Stomach smooth muscle (tissue), 2 donors: ENCODE data around the gene TRAF2.
"Not testable (repeated sequence)": the region's sequence is repeated elsewhere in the genome, so short reads cannot be mapped to it uniquely, and the experiment has no call there.

ENCODE experiments used
- H3K27ac ChIP-seq: one replicate; pipeline ENCODE4 v1.7.0; 2013; ENCODE audit warnings: mild to moderate bottlenecking, low read length, inconsistent platforms
- H3K27me3 ChIP-seq, 2 donors: one replicate each; pipeline ENCODE4 v1.7.0; 2013; ENCODE audit warnings: low read length in 2 of 2; ENCODE audit not compliant: insufficient read depth in 2 of 2, control insufficient read depth in 1 of 2
- H3K36me3 ChIP-seq, 2 donors: one replicate each; pipeline ENCODE4 v1.7.0; 2013; ENCODE audit warnings: low read length in 2 of 2; ENCODE audit not compliant: control insufficient read depth in 2 of 2, insufficient read depth in 2 of 2
- H3K4me1 ChIP-seq: one replicate; pipeline ENCODE4 v1.7.0; 2013; ENCODE audit warnings: low read length; ENCODE audit not compliant: control insufficient read depth, insufficient read depth
- H3K4me3 ChIP-seq, 2 donors: one replicate each; pipeline ENCODE4 v1.7.0; 2013; ENCODE audit warnings: low read length in 2 of 2
- H3K9ac ChIP-seq, 2 donors: one replicate each; pipeline ENCODE4 v1.7.0; 2013; ENCODE audit warnings: low read length in 2 of 2, mild to moderate bottlenecking in 1 of 2
- H3K9me3 ChIP-seq, 2 donors: one replicate each; pipeline ENCODE4 v1.7.0; 2013; ENCODE audit warnings: low read length in 2 of 2; ENCODE audit not compliant: control insufficient read depth in 2 of 2
- donor health status: healthy.
- donor health status: Pancreatic carcinoma.

Gene TRAF2, protein sequence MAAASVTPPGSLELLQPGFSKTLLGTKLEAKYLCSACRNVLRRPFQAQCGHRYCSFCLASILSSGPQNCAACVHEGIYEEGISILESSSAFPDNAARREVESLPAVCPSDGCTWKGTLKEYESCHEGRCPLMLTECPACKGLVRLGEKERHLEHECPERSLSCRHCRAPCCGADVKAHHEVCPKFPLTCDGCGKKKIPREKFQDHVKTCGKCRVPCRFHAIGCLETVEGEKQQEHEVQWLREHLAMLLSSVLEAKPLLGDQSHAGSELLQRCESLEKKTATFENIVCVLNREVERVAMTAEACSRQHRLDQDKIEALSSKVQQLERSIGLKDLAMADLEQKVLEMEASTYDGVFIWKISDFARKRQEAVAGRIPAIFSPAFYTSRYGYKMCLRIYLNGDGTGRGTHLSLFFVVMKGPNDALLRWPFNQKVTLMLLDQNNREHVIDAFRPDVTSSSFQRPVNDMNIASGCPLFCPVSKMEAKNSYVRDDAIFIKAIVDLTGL

DNA sequence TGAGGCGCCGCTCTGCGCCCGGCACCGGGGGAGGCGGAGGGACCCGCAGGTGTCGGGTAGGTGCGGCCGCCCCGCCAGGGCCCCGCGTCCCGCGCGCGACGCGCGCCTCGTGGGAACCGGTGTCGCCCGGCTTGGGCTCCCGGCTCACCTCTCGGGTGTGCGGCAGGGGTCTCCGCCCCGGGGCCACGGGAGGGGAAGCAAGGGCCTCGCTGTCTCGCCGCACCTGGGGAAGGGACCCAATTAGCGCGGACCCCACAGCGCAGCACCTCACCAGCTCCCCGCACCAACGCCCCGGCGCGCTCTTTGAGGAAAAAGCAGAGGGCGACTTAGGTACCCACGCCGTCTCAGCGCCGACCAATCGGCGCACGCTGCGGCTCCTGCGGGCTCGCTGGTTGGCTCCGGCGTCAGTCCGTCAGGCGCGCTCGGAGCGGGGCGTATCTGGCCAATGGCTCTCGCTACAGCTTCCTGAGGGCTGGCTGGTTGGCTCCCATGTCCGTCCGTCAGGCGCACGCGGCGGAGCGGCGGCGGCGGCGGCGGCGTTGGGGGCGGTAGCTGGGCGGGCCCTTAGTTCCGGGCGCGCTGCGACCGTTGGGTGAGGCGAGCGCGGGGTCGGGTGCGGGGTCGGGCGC is at the start of gene TRAF2:
Gene TRAF2 (plus strand): TSS at position 567 of the 629 bp plus-strand sequence. CDS start 12,225 bp downstream, outside the sequence.
- H3K27ac ChIP-seq: peak within 1 kb of the TSS; percentile 41
- H3K4me1 ChIP-seq: peaks cover 34% of the 10 kb centered on the region
- no peaks in the 10 kb centered on the region for H3K27me3 ChIP-seq

GRCh38 chr9:136837146-136837855 is 49.0 kb upstream of the TRAF2 start:
- no peak overlapping the region for H3K4me3 ChIP-seq
- H3K27ac ChIP-seq: no peak overlapping the region
- H3K9ac ChIP-seq: no peak overlapping the region
- H3K36me3 ChIP-seq: peaks cover 2 to 7% of the 10 kb centered on the region in 2 donors
- no peaks in the 10 kb centered on the region for H3K27me3 ChIP-seq
- no peaks in the 10 kb centered on the region for H3K9me3 ChIP-seq
- H3K4me1 ChIP-seq: peaks cover 15% of the 10 kb centered on the region

More for the DNA sequence above, at the start of gene TRAF2:
- Histone ChIP-seq H3K36me3 (peaks cover 0 to 7% of the 10 kb centered on the region in 2 donors), H3K9me3 (no peaks in the 10 kb centered on the region), H3K4me3 (peak within 1 kb of the TSS; percentile 69 to 80), H3K9ac (peak within 1 kb of the TSS; percentile 71 to 74)

DNA sequence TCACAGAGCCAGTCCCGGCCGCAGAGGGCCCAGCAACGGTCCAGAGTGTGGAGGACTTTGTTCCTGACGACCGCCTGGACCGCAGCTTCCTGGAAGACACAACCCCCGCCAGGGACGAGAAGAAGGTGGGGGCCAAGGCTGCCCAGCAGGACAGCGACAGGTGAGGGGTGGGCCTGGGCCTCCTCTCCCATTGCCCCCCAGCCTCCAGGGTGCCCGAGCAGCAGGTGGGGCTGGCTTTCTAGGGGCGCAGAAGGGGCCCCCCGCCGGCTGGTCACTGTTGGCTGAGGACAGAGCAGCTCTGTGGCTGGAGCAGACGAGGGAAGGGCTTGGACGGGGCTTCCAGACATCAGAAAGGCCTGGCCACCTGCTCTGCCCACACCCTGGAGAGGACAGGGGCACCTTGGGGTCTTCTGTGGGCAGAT is 48.4 kb upstream of the TRAF2 start:
- H3K9me3 ChIP-seq, H3K27ac ChIP-seq, H3K36me3 ChIP-seq, H3K4me3 ChIP-seq, H3K9ac ChIP-seq, H3K27me3 ChIP-seq: not testable (repeated sequence)
- peaks cover 20% of the 10 kb centered on the region for H3K4me1 ChIP-seq

- no peaks in the 10 kb centered on the region for H3K9me3 ChIP-seq
- no peak overlapping the region for H3K9ac ChIP-seq
- no peak overlapping the region for H3K27ac ChIP-seq
- H3K4me3 ChIP-seq: no peak overlapping the region
- H3K27me3 ChIP-seq: peaks cover 2 to 3% of the 10 kb centered on the region in 2 donors
- peaks cover 23% of the 10 kb centered on the region for H3K4me1 ChIP-seq
- H3K36me3 ChIP-seq: peaks cover 0 to 6% of the 10 kb centered on the region in 2 donors
Observed at GRCh38 chr9:136838314-136839228, 47.7 kb upstream of the TRAF2 start.

- Histone ChIP-seq H3K9ac (no peak overlapping the region), H3K4me1 (peaks cover 32% of the 10 kb centered on the region), H3K27ac (no peak overlapping the region), H3K36me3 (peaks cover 0 to 6% of the 10 kb centered on the region in 2 donors), H3K9me3 (no peaks in the 10 kb centered on the region), H3K27me3 (peaks cover 3 to 8% of the 10 kb centered on the region in 2 donors), H3K4me3 (no peak overlapping the region)
Observed at GRCh38 chr9:136839229-136840139, 46.8 kb upstream of the TRAF2 start.

DNA sequence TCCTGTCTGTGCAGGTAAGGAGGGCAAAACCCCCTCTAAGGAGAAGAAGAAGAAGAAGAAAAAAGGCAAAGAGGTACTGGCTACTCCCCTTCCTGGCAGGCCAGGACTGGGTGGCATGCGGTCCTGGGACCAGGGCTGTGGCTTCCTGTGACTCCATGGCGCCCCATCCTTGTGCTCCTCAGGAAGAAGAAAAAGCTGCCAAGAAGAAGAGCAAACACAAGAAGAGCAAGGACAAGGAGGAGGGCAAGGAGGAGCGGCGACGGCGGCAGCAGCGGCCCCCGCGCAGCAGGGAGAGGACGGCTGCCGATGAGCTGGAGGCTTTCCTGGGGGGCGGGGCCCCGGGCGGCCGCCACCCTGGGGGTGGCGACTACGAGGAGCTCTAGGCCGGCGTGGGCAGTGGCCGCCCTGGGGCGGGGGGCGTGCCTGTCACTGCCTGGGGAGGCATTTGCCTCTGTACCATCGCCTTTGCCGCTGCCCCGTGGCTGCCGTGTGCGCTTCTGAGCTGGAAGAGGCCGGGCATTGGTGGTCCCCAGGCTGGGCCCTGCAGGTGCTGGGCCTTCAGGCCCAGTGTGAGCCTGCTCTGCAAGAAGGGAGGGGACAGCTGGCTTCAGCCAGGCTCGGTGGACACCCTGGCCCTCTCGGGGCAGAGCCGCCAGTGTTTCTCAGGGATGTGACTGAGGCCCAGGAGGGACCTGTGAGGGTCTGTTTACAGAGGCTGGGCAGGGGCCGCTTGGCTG is 46.0 kb upstream of the TRAF2 start:
- peaks cover 34% of the 10 kb centered on the region for H3K4me1 ChIP-seq
- no peak overlapping the region for H3K27ac ChIP-seq

GRCh38 chr9:136840877-136841645 is 45.3 kb upstream of the TRAF2 start:
- Histone ChIP-seq H3K9me3 (no peaks in the 10 kb centered on the region), H3K36me3 (peaks cover 0 to 6% of the 10 kb centered on the region in 2 donors), H3K27me3 (peaks cover 5 to 21% of the 10 kb centered on the region in 2 donors), H3K27ac (no peak overlapping the region), H3K9ac (no peak overlapping the region), H3K4me3 (no peak overlapping the region), H3K4me1 (peaks cover 35% of the 10 kb centered on the region)

More for the DNA sequence above, 46.0 kb upstream of the TRAF2 start:
- Histone ChIP-seq H3K9ac (no peak overlapping the region), H3K27me3 (peaks cover 5 to 14% of the 10 kb centered on the region in 2 donors), H3K4me3 (no peak overlapping the region), H3K36me3 (peaks cover 0 to 6% of the 10 kb centered on the region in 2 donors), H3K9me3 (no peaks in the 10 kb centered on the region)

GRCh38 chr9:136841646-136842379 is 44.5 kb upstream of the TRAF2 start:
- H3K27ac ChIP-seq, H3K9ac ChIP-seq, H3K9me3 ChIP-seq, H3K36me3 ChIP-seq: not testable (repeated sequence)
- Histone ChIP-seq H3K27me3 (peaks cover 8 to 29% of the 10 kb centered on the region in 2 donors), H3K4me1 (peaks cover 41% of the 10 kb centered on the region), H3K4me3 (peak overlapping the region in 1 of 2 donors; percentile 77)
